ENCODE measurements around the gene DMD. TPM values are rescaled to one million over a fixed set of nuclear protein-coding genes. Genes with fewer than 3 reads are reported as not detected.

The DMD gene
- total RNA-seq, 1 donor from 2014 or later: 143 TPM

- intact Hi-C loops (cut with micrococcal nuclease): no loop called here
- H3K36me3 ChIP-seq: no peaks in the 10 kb centered on the region
Measured at GRCh38 chrX:31233941-31234496, 1977.3 kb downstream of the DMD start.

GRCh38 chrX:31232506-31232905 lies 1978.8 kb downstream of the DMD start:
- no peaks in the 10 kb centered on the region for H3K27me3 ChIP-seq (ENCODE audit: low read depth)
- no peak overlapping the region for H3K27ac ChIP-seq (replicated peaks)
- no peaks in the 10 kb centered on the region for H3K9me3 ChIP-seq (replicated peaks)
- no peak for TF ChIP-seq CTCF (IDR thresholded peaks at IDR 0.05; ENCODE audit: borderline replicate concordance)
- no peak overlapping the region for H3K4me3 ChIP-seq
- intact Hi-C loops (cut with micrococcal nuclease): no loop called here
- H3K4me1 ChIP-seq: peaks cover 9% of the 10 kb centered on the region
- H3K36me3 ChIP-seq: no peaks in the 10 kb centered on the region
- DNase-seq: no peak

More at GRCh38 chrX:31233941-31234496, 1977.3 kb downstream of the DMD start:
- H3K27me3 ChIP-seq (ENCODE audit: low read depth): no peaks in the 10 kb centered on the region
- H3K9me3 ChIP-seq (replicated peaks): no peaks in the 10 kb centered on the region
- no peak overlapping the region for H3K4me3 ChIP-seq
- DNase-seq: no peak
- no peak for TF ChIP-seq CTCF (IDR thresholded peaks at IDR 0.05; ENCODE audit: borderline replicate concordance)
- peaks cover 12% of the 10 kb centered on the region for H3K4me1 ChIP-seq
- no peak overlapping the region for H3K27ac ChIP-seq (replicated peaks)

- DNase-seq: no peak
- Histone ChIP-seq H3K4me3 (no peak overlapping the region), H3K36me3 (no peaks in the 10 kb centered on the region), H3K9me3 (replicated peaks) (no peaks in the 10 kb centered on the region), H3K4me1 (peaks cover 15% of the 10 kb centered on the region), H3K27me3 (ENCODE audit: low read depth) (no peaks in the 10 kb centered on the region), H3K27ac (replicated peaks) (no peak overlapping the region)
- intact Hi-C loops (cut with micrococcal nuclease): no loop called here
- no peak for TF ChIP-seq CTCF (IDR thresholded peaks at IDR 0.05; ENCODE audit: borderline replicate concordance)
Measured at GRCh38 chrX:31228909-31229308, 1982.4 kb downstream of the DMD start.

- H3K4me1 ChIP-seq: peaks cover 17% of the 10 kb centered on the region
- TF ChIP-seq CTCF (IDR thresholded peaks at IDR 0.05; ENCODE audit: borderline replicate concordance): no peak
- H3K27me3 ChIP-seq (ENCODE audit: low read depth): no peaks in the 10 kb centered on the region
- no peak for DNase-seq
- intact Hi-C loops (cut with micrococcal nuclease): no loop called here
- H3K27ac ChIP-seq (replicated peaks): no peak overlapping the region
- no peak overlapping the region for H3K4me3 ChIP-seq
- H3K36me3 ChIP-seq: no peaks in the 10 kb centered on the region
- no peaks in the 10 kb centered on the region for H3K9me3 ChIP-seq (replicated peaks)
Measured at GRCh38 chrX:31228415-31228832, 1982.9 kb downstream of the DMD start.

- intact Hi-C loops (cut with micrococcal nuclease): no loop called here
- no peak overlapping the region for H3K27ac ChIP-seq (replicated peaks)
Measured at GRCh38 chrX:31227250-31227649, 1984.1 kb downstream of the DMD start.

More at GRCh38 chrX:31227250-31227649, 1984.1 kb downstream of the DMD start:
- DNase-seq: no peak
- no peaks in the 10 kb centered on the region for H3K36me3 ChIP-seq
- H3K27me3 ChIP-seq (ENCODE audit: low read depth): no peaks in the 10 kb centered on the region
- peaks cover 28% of the 10 kb centered on the region for H3K4me1 ChIP-seq
- no peak for TF ChIP-seq CTCF (IDR thresholded peaks at IDR 0.05; ENCODE audit: borderline replicate concordance)
- H3K4me3 ChIP-seq: no peak overlapping the region
- no peaks in the 10 kb centered on the region for H3K9me3 ChIP-seq (replicated peaks)
